PFSK-1 (cell line): ENCODE results near the gene SNX8.

Experiments
- FOXP2 ChIP-seq: optimal IDR thresholded peaks from 2 replicates; pipeline ENCODE3; 2011; ENCODE audit warnings: borderline replicate concordance, control low read depth, inconsistent platforms; ENCODE audit not compliant: insufficient read depth; ENCODE audit errors: extremely low read length, extremely low read depth
- TF ChIP-seq, protein P1 (sequence below), 2 experiments: IDR thresholded peaks; 2 replicates each; pipeline versions ENCODE4 v1.6.1 to v1.8.0; 2011 to 2012; ENCODE audit warnings: low read depth in 2 of 2, low read length in 2 of 2, control low read depth in 1 of 2, inconsistent platforms in 1 of 2, mild to moderate bottlenecking in 1 of 2, moderate library complexity in 1 of 2; ENCODE audit not compliant: insufficient read depth in 1 of 2

DNA sequence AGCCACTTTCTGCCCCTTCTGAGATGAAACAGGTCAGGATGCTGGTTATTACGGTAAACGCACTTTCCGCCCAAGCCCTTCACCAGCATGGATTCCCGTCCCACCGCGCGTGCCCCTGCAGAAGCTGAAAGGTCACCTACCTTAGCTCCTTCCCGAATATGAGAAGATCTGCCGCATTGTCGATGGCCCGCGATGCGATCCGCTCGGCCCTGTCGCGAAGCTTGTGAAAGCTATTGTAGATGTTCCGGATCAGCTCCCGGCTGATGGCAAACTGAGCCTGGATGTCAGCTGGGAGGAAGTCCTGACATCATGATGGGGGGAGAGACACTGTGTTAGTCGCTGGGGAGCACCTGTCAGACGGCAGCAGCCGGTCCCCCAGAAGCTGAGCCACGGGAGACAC is 50.1 kb downstream of the SNX8 start:
- TF ChIP-seq, protein P1, sequence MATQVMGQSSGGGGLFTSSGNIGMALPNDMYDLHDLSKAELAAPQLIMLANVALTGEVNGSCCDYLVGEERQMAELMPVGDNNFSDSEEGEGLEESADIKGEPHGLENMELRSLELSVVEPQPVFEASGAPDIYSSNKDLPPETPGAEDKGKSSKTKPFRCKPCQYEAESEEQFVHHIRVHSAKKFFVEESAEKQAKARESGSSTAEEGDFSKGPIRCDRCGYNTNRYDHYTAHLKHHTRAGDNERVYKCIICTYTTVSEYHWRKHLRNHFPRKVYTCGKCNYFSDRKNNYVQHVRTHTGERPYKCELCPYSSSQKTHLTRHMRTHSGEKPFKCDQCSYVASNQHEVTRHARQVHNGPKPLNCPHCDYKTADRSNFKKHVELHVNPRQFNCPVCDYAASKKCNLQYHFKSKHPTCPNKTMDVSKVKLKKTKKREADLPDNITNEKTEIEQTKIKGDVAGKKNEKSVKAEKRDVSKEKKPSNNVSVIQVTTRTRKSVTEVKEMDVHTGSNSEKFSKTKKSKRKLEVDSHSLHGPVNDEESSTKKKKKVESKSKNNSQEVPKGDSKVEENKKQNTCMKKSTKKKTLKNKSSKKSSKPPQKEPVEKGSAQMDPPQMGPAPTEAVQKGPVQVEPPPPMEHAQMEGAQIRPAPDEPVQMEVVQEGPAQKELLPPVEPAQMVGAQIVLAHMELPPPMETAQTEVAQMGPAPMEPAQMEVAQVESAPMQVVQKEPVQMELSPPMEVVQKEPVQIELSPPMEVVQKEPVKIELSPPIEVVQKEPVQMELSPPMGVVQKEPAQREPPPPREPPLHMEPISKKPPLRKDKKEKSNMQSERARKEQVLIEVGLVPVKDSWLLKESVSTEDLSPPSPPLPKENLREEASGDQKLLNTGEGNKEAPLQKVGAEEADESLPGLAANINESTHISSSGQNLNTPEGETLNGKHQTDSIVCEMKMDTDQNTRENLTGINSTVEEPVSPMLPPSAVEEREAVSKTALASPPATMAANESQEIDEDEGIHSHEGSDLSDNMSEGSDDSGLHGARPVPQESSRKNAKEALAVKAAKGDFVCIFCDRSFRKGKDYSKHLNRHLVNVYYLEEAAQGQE (IDR thresholded peaks at IDR 0.05; ENCODE audit: insufficient read depth in 1 of 2, low read depth in 2 of 2, low read length in 2 of 2) = no peak
- TF ChIP-seq FOXP2 = no peak
